ENCODE results near the gene SHISA4. TPM values are rescaled to one million over a fixed set of nuclear protein-coding genes. Genes with fewer than 3 reads are reported as not detected.

SHISA4 gene
- total and polyA plus RNA-seq, 2 donors (not counting 3 experiments of a cell fraction or from before 2014, with no cell fraction given), result 25.6 to 78.2 TPM

GRCh38 chr1:201942129-201942495, 53.4 kb downstream of the SHISA4 start:
- no TSS peak for BruUV-seq (replicated peaks)
- Histone ChIP-seq H3K4me1 (ENCODE audit: control insufficient read depth, extremely low read depth, insufficient read depth, low read length) (peaks cover 9% of the 10 kb centered on the region), H4K20me1 (replicated peaks; ENCODE audit: control insufficient read depth, extremely low read depth, insufficient read depth, low read length) (no peaks in the 10 kb centered on the region), H3K27me3 (ENCODE audit: control insufficient read depth in 2 of 2, insufficient read depth in 2 of 2, low read length in 2 of 2) (peaks cover 11 to 12% of the 10 kb centered on the region in 2 experiments), H2AFZ (ENCODE audit: low read depth, low read length) (no peak overlapping the region), H3K79me2 (ENCODE audit: control insufficient read depth, insufficient read depth, low read length) (no peaks in the 10 kb centered on the region), H3K9ac (replicated peaks; ENCODE audit: extremely low read depth, insufficient read depth, low read length) (no peak overlapping the region), H3K4me2 (ENCODE audit: insufficient read depth, low read length) (no peak overlapping the region), H3K4me3 (replicated peaks in 1 of 3; ENCODE audit: insufficient read depth in 1 of 3, low read depth in 1 of 3, low read length in 3 of 3) (no peak overlapping the region), H3K27ac (ENCODE audit: insufficient read depth, low read depth, low read length) (no peak overlapping the region), H3K9me1 (replicated peaks; ENCODE audit: control insufficient read depth, extremely low read depth, insufficient read depth, low read length) (no peaks in the 10 kb centered on the region), H3K9me3 (replicated peaks; ENCODE audit: control insufficient read depth, insufficient read depth, low read length) (no peaks in the 10 kb centered on the region), H3K36me3 (ENCODE audit: control insufficient read depth in 2 of 2, extremely low read depth in 1 of 2, insufficient read depth in 2 of 2, low read length in 2 of 2) (no peaks in the 10 kb centered on the region)
- intact Hi-C loops (cut with micrococcal nuclease), result no loop called here
- POLR2A ChIA-PET, result no interaction called here
- FAIRE-seq (no peak), DNase-seq (ENCODE audit: low read depth, low spot score) (no peak)
- dilution Hi-C loops (cut with MboI; ENCODE audit: extremely low pct_ligation_motif_present, low sequenced_read_pairs), result no loop called here
- CTCF ChIA-PET, result interaction anchor here (1.0 kb wide), 1 partner anchor 9 kb away, joined by 3 read pairs; no protein-coding TSS in a partner anchor
- TF ChIP-seq EZH2 (IDR thresholded peaks at IDR 0.05; ENCODE audit: borderline replicate concordance, low read depth, low read length, severe bottlenecking), result no peak
- TF ChIP-seq POLR2AphosphoS5 (IDR thresholded peaks at IDR 0.05; ENCODE audit: insufficient read depth, low read depth, low read length), result no peak
- TF ChIP-seq GATA2 (IDR thresholded peaks at IDR 0.05; ENCODE audit: insufficient read depth, insufficient read length, low read depth, low read length), result no peak
- TF ChIP-seq, protein P1, sequence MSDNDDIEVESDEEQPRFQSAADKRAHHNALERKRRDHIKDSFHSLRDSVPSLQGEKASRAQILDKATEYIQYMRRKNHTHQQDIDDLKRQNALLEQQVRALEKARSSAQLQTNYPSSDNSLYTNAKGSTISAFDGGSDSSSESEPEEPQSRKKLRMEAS (IDR thresholded peaks at IDR 0.05; ENCODE audit: insufficient read depth, insufficient read length), result no peak
- TF ChIP-seq FOS (IDR thresholded peaks at IDR 0.05; ENCODE audit: borderline replicate concordance, insufficient read depth, low read length), result no peak
- TF ChIP-seq JUN (IDR thresholded peaks at IDR 0.05; ENCODE audit: borderline replicate concordance, insufficient read depth, insufficient read length, low read depth), result no peak
- TF ChIP-seq, protein P2, sequence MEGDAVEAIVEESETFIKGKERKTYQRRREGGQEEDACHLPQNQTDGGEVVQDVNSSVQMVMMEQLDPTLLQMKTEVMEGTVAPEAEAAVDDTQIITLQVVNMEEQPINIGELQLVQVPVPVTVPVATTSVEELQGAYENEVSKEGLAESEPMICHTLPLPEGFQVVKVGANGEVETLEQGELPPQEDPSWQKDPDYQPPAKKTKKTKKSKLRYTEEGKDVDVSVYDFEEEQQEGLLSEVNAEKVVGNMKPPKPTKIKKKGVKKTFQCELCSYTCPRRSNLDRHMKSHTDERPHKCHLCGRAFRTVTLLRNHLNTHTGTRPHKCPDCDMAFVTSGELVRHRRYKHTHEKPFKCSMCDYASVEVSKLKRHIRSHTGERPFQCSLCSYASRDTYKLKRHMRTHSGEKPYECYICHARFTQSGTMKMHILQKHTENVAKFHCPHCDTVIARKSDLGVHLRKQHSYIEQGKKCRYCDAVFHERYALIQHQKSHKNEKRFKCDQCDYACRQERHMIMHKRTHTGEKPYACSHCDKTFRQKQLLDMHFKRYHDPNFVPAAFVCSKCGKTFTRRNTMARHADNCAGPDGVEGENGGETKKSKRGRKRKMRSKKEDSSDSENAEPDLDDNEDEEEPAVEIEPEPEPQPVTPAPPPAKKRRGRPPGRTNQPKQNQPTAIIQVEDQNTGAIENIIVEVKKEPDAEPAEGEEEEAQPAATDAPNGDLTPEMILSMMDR (IDR thresholded peaks at IDR 0.05; ENCODE audit: extremely low read depth in 1 of 2, insufficient read depth in 1 of 2, low read depth in 1 of 2, low read length in 2 of 2), result no peak
- no peak for TF ChIP-seq MYC (IDR thresholded peaks at IDR 0.05; ENCODE audit: low read depth, low read length)

Small RNAs within 50 kb of the gene (microRNA-seq; reads per million reads assigned to microRNA genes)
- gene MIR6739 (ENCODE audit: borderline number of aligned reads, borderline replicate concordance), result not detected

Small RNAs within 50 kb of the gene (small RNA-seq; reads per million reads assigned to genes)
- gene MIR6739 (ENCODE audit: insufficient read depth, insufficient read length, low read depth, low replicate concordance), result not detected

Other genes starting within 250 kb of the SHISA4 start
- 104 and 114 TPM in 2 replicates for gene IPO9, start 59.7 kb upstream of the SHISA4 start, total RNA-seq
- 53.4 and 74.6 TPM in 2 replicates for gene IPO9, start 59.7 kb upstream of the SHISA4 start, polyA plus RNA-seq
- gene LMOD1, start 57.6 kb downstream of the SHISA4 start, total RNA-seq, result 0.12 and 0.33 TPM in 2 replicates
- gene LMOD1, start 57.6 kb downstream of the SHISA4 start, polyA plus RNA-seq, result 0.08 and 0.19 TPM in 2 replicates
- gene TIMM17A, start 66.6 kb downstream of the SHISA4 start, total RNA-seq, result 93.7 and 105 TPM in 2 replicates
- gene TIMM17A, start 66.6 kb downstream of the SHISA4 start, polyA plus RNA-seq, result 41.1 and 57.9 TPM in 2 replicates
- gene RNPEP, start 93.8 kb downstream of the SHISA4 start, total RNA-seq, result 65.7 and 73.5 TPM in 2 replicates
- gene RNPEP, start 93.8 kb downstream of the SHISA4 start, polyA plus RNA-seq, result 48.9 and 56.1 TPM in 2 replicates
- gene ELF3, start 121.7 kb downstream of the SHISA4 start, total RNA-seq, result 0.09 and 0.29 TPM in 2 replicates
- 0.07 and 0.14 TPM in 2 replicates for gene ELF3, start 121.7 kb downstream of the SHISA4 start, polyA plus RNA-seq
- gene GPR37L1, start 234.0 kb downstream of the SHISA4 start, total RNA-seq, result not detected in 2 replicates
- gene GPR37L1, start 234.0 kb downstream of the SHISA4 start, polyA plus RNA-seq, result not detected in 2 replicates